ENCODE data around the gene FNDC11. TPM values are rescaled to one million over a fixed set of nuclear protein-coding genes. Genes with fewer than 3 reads are reported as not detected.
A peak's percentile ranks its signal among the peaks of the same experiment; 100 is the strongest.

Gene FNDC11
- total RNA-seq, 1 experiment from 2014 or later = 1.8 TPM

- Histone ChIP-seq H3K27me3 (ENCODE audit: low read length) (no peaks in the 10 kb centered on the region), H3K9me3 (ENCODE audit: low read length) (no peaks in the 10 kb centered on the region), H3F3A (ENCODE audit: low read length, unreplicated experiment) (no peaks in the 10 kb centered on the region), H3K4me1 (ENCODE audit: insufficient read depth, low read length) (peaks cover 45% of the 10 kb centered on the region), H3K4me2 (ENCODE audit: low read length) (no peak overlapping the region), H2AFZ (ENCODE audit: low read length) (no peak overlapping the region), H3K27ac (ENCODE audit: low read length) (no peak overlapping the region), H3K9ac (ENCODE audit: low read length) (no peak overlapping the region), H3K79me2 (ENCODE audit: low read length) (no peaks in the 10 kb centered on the region), H3K9me2 (replicated peaks; ENCODE audit: low read length) (no peaks in the 10 kb centered on the region), H3K36me3 (ENCODE audit: low read depth, low read length) (no peaks in the 10 kb centered on the region), H3K4me3 (ENCODE audit: low read length) (no peak overlapping the region), H4K20me1 (ENCODE audit: low read length) (no peaks in the 10 kb centered on the region)
- ATAC-seq = no peak
- ChIA-PET POLR2A (ENCODE audit: unreplicated experiment) (no interaction called here), CTCF (no interaction called here)
- TF ChIP-seq EZH2phosphoT487 (IDR thresholded peaks at IDR 0.05; ENCODE audit: borderline replicate concordance, low read length) (no peak), CTCF (conservative IDR thresholded peaks at IDR 0.05; ENCODE audit: low read depth, low read length) (no peak), EZH2 (IDR thresholded peaks at IDR 0.05; ENCODE audit: low read length, unreplicated experiment) (no peak)
- intact Hi-C loops (cut with micrococcal nuclease) = no loop called here
- no TSS peak for BruUV-seq (replicated peaks)
- DNase-seq = no peak
Observed at GRCh38 chr20:63543131-63543530, 10.8 kb upstream of the FNDC11 start.

- Histone ChIP-seq H3K36me3 (ENCODE audit: low read depth, low read length) (no peaks in the 10 kb centered on the region), H3K9ac (ENCODE audit: low read length) (no peak overlapping the region), H3K4me2 (ENCODE audit: low read length) (no peak overlapping the region), H3K4me3 (ENCODE audit: low read length) (no peak overlapping the region), H3K27me3 (ENCODE audit: low read length) (no peaks in the 10 kb centered on the region), H3K79me2 (ENCODE audit: low read length) (no peaks in the 10 kb centered on the region), H3K9me2 (replicated peaks; ENCODE audit: low read length) (no peaks in the 10 kb centered on the region), H3K9me3 (ENCODE audit: low read length) (no peaks in the 10 kb centered on the region), H3K27ac (ENCODE audit: low read length) (no peak overlapping the region), H3F3A (ENCODE audit: low read length, unreplicated experiment) (no peaks in the 10 kb centered on the region), H3K4me1 (ENCODE audit: insufficient read depth, low read length) (peaks cover 44% of the 10 kb centered on the region), H2AFZ (ENCODE audit: low read length) (no peak overlapping the region), H4K20me1 (ENCODE audit: low read length) (no peaks in the 10 kb centered on the region)
- ChIA-PET POLR2A (ENCODE audit: unreplicated experiment) (interaction anchor here (0.6 kb wide), 1 partner anchor 98 kb away, joined by 4 read pairs; no protein-coding TSS in a partner anchor), CTCF (no interaction called here)
- TF ChIP-seq CTCF (conservative IDR thresholded peaks at IDR 0.05; ENCODE audit: low read depth, low read length) (no peak), EZH2 (IDR thresholded peaks at IDR 0.05; ENCODE audit: low read length, unreplicated experiment) (no peak), EZH2phosphoT487 (IDR thresholded peaks at IDR 0.05; ENCODE audit: borderline replicate concordance, low read length) (no peak)
- no peak for ATAC-seq
- intact Hi-C loops (cut with micrococcal nuclease) = no loop called here
- DNase-seq = no peak
- no TSS peak for BruUV-seq (replicated peaks)
Observed at GRCh38 chr20:63543733-63544132, 10.2 kb upstream of the FNDC11 start.

- H3K27me3 ChIP-seq (ENCODE audit: low read length) = no peaks in the 10 kb centered on the region
- H3F3A ChIP-seq (ENCODE audit: low read length, unreplicated experiment) = no peaks in the 10 kb centered on the region
- no peaks in the 10 kb centered on the region for H4K20me1 ChIP-seq (ENCODE audit: low read length)
- H3K4me1 ChIP-seq (ENCODE audit: insufficient read depth, low read length) = peaks cover 37% of the 10 kb centered on the region
- BruUV-seq (replicated peaks) = no TSS peak
- no peaks in the 10 kb centered on the region for H3K9me3 ChIP-seq (ENCODE audit: low read length)
- H3K9ac ChIP-seq (ENCODE audit: low read length) = 0 out of 2 replicates have a peak overlapping the region, but pooled peaks have one; percentile 13
- ATAC-seq (peak; percentile 2), DNase-seq (no peak)
- H3K9me2 ChIP-seq (replicated peaks; ENCODE audit: low read length) = no peaks in the 10 kb centered on the region
- intact Hi-C loops (cut with micrococcal nuclease) = no loop called here
- no peaks in the 10 kb centered on the region for H3K79me2 ChIP-seq (ENCODE audit: low read length)
- H3K27ac ChIP-seq (ENCODE audit: low read length) = peak overlapping the region; percentile 80
- TF ChIP-seq CTCF (conservative IDR thresholded peaks at IDR 0.05; ENCODE audit: low read depth, low read length) = no peak
- TF ChIP-seq EZH2phosphoT487 (IDR thresholded peaks at IDR 0.05; ENCODE audit: borderline replicate concordance, low read length) = no peak
- no peak for TF ChIP-seq EZH2 (IDR thresholded peaks at IDR 0.05; ENCODE audit: low read length, unreplicated experiment)
- H2AFZ ChIP-seq (ENCODE audit: low read length) = no peak overlapping the region
- ChIA-PET CTCF (interaction anchor here (0.7 kb wide), 1 partner anchor 518 kb away, joined by 3 read pairs; no protein-coding TSS in a partner anchor), POLR2A (ENCODE audit: unreplicated experiment) (interaction anchor here (0.6 to 0.8 kb wide), 2 partner anchors 97 to 114 kb away, joined by 3 to 4 read pairs; partner anchors contain the start of gene RTEL1)
- no peak overlapping the region for H3K4me3 ChIP-seq (ENCODE audit: low read length)
- H3K4me2 ChIP-seq (ENCODE audit: low read length) = peak overlapping the region; percentile 76
- H3K36me3 ChIP-seq (ENCODE audit: low read depth, low read length) = no peaks in the 10 kb centered on the region
Observed at GRCh38 chr20:63544241-63544957, 9.6 kb upstream of the FNDC11 start.
